H1 (cell line): ENCODE measurements around the gene GOLGA8A. TPM values are rescaled to one million over a fixed set of nuclear protein-coding genes. Genes with fewer than 3 reads are reported as not detected.

Experiments
- CTCF ChIA-PET: fragments of 300-600 bp; sonication (Branson Sonifier 250); formaldehyde crosslinking; loops from one replicate; lab custom pipeline; 2021; ENCODE audit not compliant: partially characterized antibody; lab: Charles Lee
- POLR2A ChIA-PET: fragments of 300-600 bp; sonication (Branson Sonifier 250); formaldehyde crosslinking; loops from one replicate; lab custom pipeline; 2021; ENCODE audit warnings: inconsistent platforms; ENCODE audit not compliant: partially characterized antibody; lab: Charles Lee
- DNase-seq, 2 experiments: peaks; one replicate each; pipeline versions ENCODE4 v3.0.0 to v3.0.0-alpha.2; 2010 to 2022; ENCODE audit warnings: low spot score in 2 of 2, low read depth in 1 of 2, mixed read lengths in 1 of 2
- FAIRE-seq: peaks from 2 replicates; lab custom pipeline; 2011; peaks lifted over from hg19 to GRCh38; lab: Jason Lieb, UNC
- H2AFZ ChIP-seq: 2 replicates; pipeline ENCODE4 v1.8.1; 2012; ENCODE audit warnings: low read length, inconsistent platforms
- H2AK5ac ChIP-seq: 2 replicates; pipeline ENCODE4 v1.6.1; 2013; ENCODE audit warnings: low read depth, low read length
- H2BK120ac ChIP-seq: replicated peaks from 2 replicates; pipeline ENCODE3; 2013; ENCODE audit warnings: low read depth, low read length, inconsistent platforms
- H2BK12ac ChIP-seq: 2 replicates; pipeline ENCODE4 v1.6.1; 2013; ENCODE audit warnings: low read depth, low read length
- H2BK15ac ChIP-seq: 2 replicates; pipeline ENCODE4 v1.6.1; 2013; ENCODE audit warnings: low read length
- H2BK20ac ChIP-seq: 2 replicates; pipeline ENCODE4 v1.6.1; 2013; ENCODE audit warnings: low read length
- H2BK5ac ChIP-seq: 2 replicates; pipeline ENCODE4 v1.6.1; 2013; ENCODE audit warnings: low read depth, low read length
- H3K14ac ChIP-seq: 2 replicates; pipeline ENCODE4 v1.6.1; 2013; ENCODE audit warnings: inconsistent platforms; ENCODE audit not compliant: insufficient read length
- H3K18ac ChIP-seq: 2 replicates; pipeline ENCODE4 v1.6.1; 2013; ENCODE audit warnings: low read length; ENCODE audit errors: extremely low read depth
- H3K23ac ChIP-seq: 2 replicates; pipeline ENCODE4 v1.6.1; 2013; ENCODE audit warnings: inconsistent platforms; ENCODE audit not compliant: insufficient read length
- H3K23me2 ChIP-seq: 2 replicates; pipeline ENCODE4 v1.6.1; 2013; ENCODE audit warnings: low read depth, low read length
- H3K27ac ChIP-seq: 2 replicates; pipeline ENCODE4 v1.6.1; 2011; ENCODE audit warnings: low read depth, low read length, inconsistent platforms
- H3K27me3 ChIP-seq, 4 experiments: replicated peaks in 1 of 4; 1 replicate in 1 of 4; 2 replicates in 3 of 4; pipeline versions ENCODE4 v1.6.1 to v1.8.1; 2011 to 2013; ENCODE audit warnings: low read length in 3 of 4, mild to moderate bottlenecking in 3 of 4, inconsistent platforms in 2 of 4, mixed read lengths in 2 of 4, moderate library complexity in 1 of 4; ENCODE audit not compliant: control insufficient read depth in 3 of 4, insufficient read depth in 3 of 4; ENCODE audit errors: extremely low read depth in 1 of 4
- H3K36me3 ChIP-seq, 4 experiments: 2 replicates each; pipeline versions ENCODE4 v1.6.1 to v1.8.1; 2011 to 2013; ENCODE audit warnings: mild to moderate bottlenecking in 4 of 4, low read length in 3 of 4, moderate library complexity in 2 of 4, control low read depth in 1 of 4, inconsistent platforms in 1 of 4; ENCODE audit not compliant: insufficient read depth in 4 of 4, control insufficient read depth in 2 of 4
- H3K4ac ChIP-seq: replicated peaks from 2 replicates; pipeline ENCODE3; 2013; ENCODE audit warnings: low read length, low read depth, mixed read lengths, inconsistent platforms; ENCODE audit not compliant: insufficient read length
- H3K4me1 ChIP-seq, 4 experiments: replicated peaks in 1 of 4; 1 replicate in 1 of 4; 2 replicates in 3 of 4; pipeline versions ENCODE4 v1.6.1 to v1.8.1; 2011 to 2013; ENCODE audit warnings: low read length in 3 of 4, inconsistent platforms in 2 of 4, mixed read lengths in 1 of 4; ENCODE audit not compliant: insufficient read depth in 4 of 4, control insufficient read depth in 3 of 4
- H3K4me2 ChIP-seq, 2 experiments: 2 replicates each; pipeline versions ENCODE4 v1.6.1 to v1.8.1; 2011 to 2013; ENCODE audit warnings: low read depth in 2 of 2, low read length in 2 of 2, control low read depth in 1 of 2, inconsistent platforms in 1 of 2, mild to moderate bottlenecking in 1 of 2; ENCODE audit not compliant: insufficient read depth in 1 of 2
- H3K4me3 ChIP-seq, 4 experiments: fragments of 200-600, 300-600 bp in 1 of 4; sonication (generic), shearing (Covaris generic), sonication (Bioruptor Twin) in 1 of 4; 2 replicates each; pipeline versions ENCODE4 v1.5.1 to v1.8.1; 2011 to 2016; ENCODE audit warnings: low read length in 4 of 4, low read depth in 3 of 4, control low read depth in 2 of 4, inconsistent platforms in 2 of 4, mild to moderate bottlenecking in 2 of 4, mixed read lengths in 1 of 4, moderate library complexity in 1 of 4; ENCODE audit not compliant: insufficient read depth in 2 of 4; ENCODE audit errors: extremely low read depth in 1 of 4
- H3K56ac ChIP-seq: replicated peaks from 2 replicates; pipeline ENCODE3; 2013; ENCODE audit warnings: low read depth, mild to moderate bottlenecking, mixed read lengths, low read length, inconsistent platforms; ENCODE audit not compliant: insufficient read length
- H3K79me1 ChIP-seq: 2 replicates; pipeline ENCODE4 v1.6.1; 2013; ENCODE audit warnings: low read depth, low read length, control low read depth
- H3K79me2 ChIP-seq, 2 experiments: 2 replicates each; pipeline versions ENCODE4 v1.6.1 to v1.8.1; 2012 to 2013; ENCODE audit warnings: low read length in 2 of 2, mild to moderate bottlenecking in 2 of 2, inconsistent platforms in 1 of 2; ENCODE audit not compliant: insufficient read depth in 2 of 2, control insufficient read depth in 1 of 2
- H3K9ac ChIP-seq, 4 experiments: replicated peaks in 1 of 4; 1 replicate in 1 of 4; 2 replicates in 3 of 4; pipeline versions ENCODE4 v1.6.1 to v1.8.1; 2011 to 2013; ENCODE audit warnings: low read depth in 3 of 4, low read length in 3 of 4, control low read depth in 2 of 4, mild to moderate bottlenecking in 2 of 4, moderate library complexity in 2 of 4, inconsistent platforms in 1 of 4; ENCODE audit errors: extremely low read depth in 1 of 4
- H3K9me3 ChIP-seq, 2 experiments: 2 replicates each; pipeline versions ENCODE4 v1.6.1 to v1.8.1; 2012 to 2013; ENCODE audit warnings: mild to moderate bottlenecking in 2 of 2, moderate library complexity in 2 of 2, control low read depth in 1 of 2, inconsistent platforms in 1 of 2, low read depth in 1 of 2, low read length in 1 of 2, mixed read lengths in 1 of 2; ENCODE audit not compliant: insufficient read depth in 2 of 2
- H4K20me1 ChIP-seq, 2 experiments: replicated peaks in 1 of 2; 2 replicates each; pipeline versions ENCODE3 to v1.8.1; 2011 to 2013; ENCODE audit warnings: inconsistent platforms in 2 of 2, low read length in 2 of 2, mild to moderate bottlenecking in 1 of 2; ENCODE audit not compliant: insufficient read depth in 2 of 2, control insufficient read depth in 1 of 2
- H4K5ac ChIP-seq: 2 replicates; pipeline ENCODE4 v1.6.1; 2013; ENCODE audit warnings: low read length, low read depth, mixed read lengths, inconsistent platforms; ENCODE audit not compliant: insufficient read length
- H4K8ac ChIP-seq: 2 replicates; pipeline ENCODE4 v1.8.0; 2013; ENCODE audit warnings: mild to moderate bottlenecking, moderate library complexity, low read length, inconsistent platforms; ENCODE audit not compliant: insufficient read depth; ENCODE audit errors: extremely low read depth
- H4K91ac ChIP-seq: replicated peaks from 2 replicates; pipeline ENCODE3; 2013; ENCODE audit warnings: low read length, mixed read lengths, inconsistent platforms; ENCODE audit not compliant: insufficient read length
- ASH2L ChIP-seq: fragments of 200-600, 300-600 bp; sonication (generic); IDR thresholded peaks from one replicate; pipeline ENCODE4 v1.7.1; 2017; ENCODE audit warnings: low read length
- BCL11A ChIP-seq, 2 experiments: IDR thresholded peaks; one replicate each; pipeline ENCODE4 v1.6.1; 2011; ENCODE audit warnings: low read depth in 2 of 2, low read length in 2 of 2, mild to moderate bottlenecking in 2 of 2
- CBX8 ChIP-seq: fragments of 300-800, 300-1000 bp; sonication (generic); IDR thresholded peaks from 2 replicates; pipeline ENCODE4 v1.7.1; 2016; ENCODE audit warnings: low read depth, low read length, borderline replicate concordance
- KDM4A ChIP-seq: IDR thresholded peaks from one replicate; pipeline ENCODE4 v1.7.1; 2012; ENCODE audit warnings: low read depth, mild to moderate bottlenecking, moderate library complexity, low read length, inconsistent platforms; ENCODE audit not compliant: severe bottlenecking
- SRF ChIP-seq: IDR thresholded peaks from 2 replicates; pipeline ENCODE4 v1.6.1; 2011; ENCODE audit warnings: mild to moderate bottlenecking, low read depth, low read length, moderate library complexity
- SUZ12 ChIP-seq: fragments of 200-600 bp; sonication (generic); IDR thresholded peaks from 2 replicates; pipeline ENCODE4 v1.6.1; 2012; ENCODE audit warnings: mild to moderate bottlenecking, inconsistent platforms, low read length, moderate library complexity, mixed read lengths
- WGBS, 2 experiments: shearing (Covaris generic) in 1 of 2; methylation state at CpG; one replicate each; pipeline versions ENCODE4 v1.1.6 to v1.1.7; 2013 to 2015; ENCODE audit warnings: low lambda C conversion rate in 2 of 2, mixed read lengths in 2 of 2, inconsistent platforms in 1 of 2, low coverage in 1 of 2, missing lambda C conversion rate in 1 of 2; ENCODE audit not compliant: insufficient replicate concordance in 2 of 2, insufficient coverage in 1 of 2, insufficient read length in 1 of 2; ENCODE audit errors: extremely low coverage in 1 of 2, missing lambda C conversion rate in 1 of 2; 5-methylcytosine and 5-hydroxymethylcytosine counted together
- polyA plus RNA-seq, 7 experiments: library from polyadenylated mRNA; depleted of rRNA in 3 of 7; stranded (reverse) in 5 of 7; unstranded in 2 of 7; fragments of >200 nt in 5 of 7; fragments of 200-250 nt in 2 of 7; gene quantifications; 1 replicate in 5 of 7; 2 replicates in 1 of 7; 4 replicates in 1 of 7; pipeline versions ENCODE4 v1.2.1 to v1.2.3, GENCODE V29; 2011 to 2013; ENCODE audit warnings: missing spikeins in 2 of 7, mixed read lengths in 2 of 7
- total RNA-seq: library from RNA; stranded (reverse); fragmentation: NEBNext Ultra II Directional; extraction: Animal tissue kit (Norgen Biotek cat#: 25700); gene quantifications from 2 replicates; pipeline ENCODE4 v1.2.1, GENCODE V29; 2021
- TF ChIP-seq, protein P1 (sequence below): IDR thresholded peaks from 2 replicates; pipeline ENCODE4 v1.6.1; 2012; ENCODE audit warnings: low read length, inconsistent platforms

The GOLGA8A gene
- total and polyA plus RNA-seq, 2 of the 8 experiments (the other 6 are each of a cell fraction or from before 2014, with no cell fraction given), result 5.5 to 20.0 TPM

- H3K14ac ChIP-seq, result no peak overlapping the region
- H3K56ac ChIP-seq, result no peak overlapping the region
- no peak overlapping the region for H3K27ac ChIP-seq
- FAIRE-seq, result no peak
- H2BK5ac ChIP-seq, result no peak overlapping the region
- no peak overlapping the region for H2AK5ac ChIP-seq
- H3K18ac ChIP-seq, result no peak overlapping the region
- H2BK20ac ChIP-seq, result no peak overlapping the region
- H3K23me2 ChIP-seq, result peaks cover 2% of the 10 kb centered on the region; the same call in 1 of the 2 replicates
- H2BK12ac ChIP-seq, result no peak overlapping the region
- H2BK15ac ChIP-seq, result no peak overlapping the region
- peak in 1 of 2 experiments; percentile 76 for DNase-seq
- H4K91ac ChIP-seq, result no peak overlapping the region
- H3K79me2 ChIP-seq, result no peaks in the 10 kb centered on the region
- peaks cover 0 to 5% of the 10 kb centered on the region in 2 experiments; a peak in 2 of 4 replicates for H3K9me3 ChIP-seq
- H2AFZ ChIP-seq, result no peak overlapping the region
- H3K4me2 ChIP-seq, result peak overlapping the region; percentile 66 to 70
- H3K4me1 ChIP-seq, result no peaks in the 10 kb centered on the region; a peak in 1 of 7 replicates
- no peak overlapping the region for H2BK120ac ChIP-seq
- ChIA-PET POLR2A (no interaction called here), CTCF (no interaction called here)
- H3K27me3 ChIP-seq, result peaks cover 10 to 33% (median 25%) of the 10 kb centered on the region in 4 experiments
- no peak overlapping the region for H4K5ac ChIP-seq
- H3K23ac ChIP-seq, result no peak overlapping the region
- no peak overlapping the region for H3K9ac ChIP-seq
- H4K20me1 ChIP-seq, result no peaks in the 10 kb centered on the region
- WGBS, 2 experiments, result 16% methylated on average over 22 of the region's 31 CpGs; no CpG with 5 or more reads in 1 of the 2 experiments
- peak overlapping the region; percentile 37 to 64 (median 40) for H3K4me3 ChIP-seq
- no peaks in the 10 kb centered on the region; a peak in 1 of 8 replicates for H3K36me3 ChIP-seq
- H3K79me1 ChIP-seq, result no peaks in the 10 kb centered on the region
- TF ChIP-seq BCL11A (IDR thresholded peaks at IDR 0.05; ENCODE audit: low read depth in 2 of 2, low read length in 2 of 2), result no peak
- TF ChIP-seq, protein P1, sequence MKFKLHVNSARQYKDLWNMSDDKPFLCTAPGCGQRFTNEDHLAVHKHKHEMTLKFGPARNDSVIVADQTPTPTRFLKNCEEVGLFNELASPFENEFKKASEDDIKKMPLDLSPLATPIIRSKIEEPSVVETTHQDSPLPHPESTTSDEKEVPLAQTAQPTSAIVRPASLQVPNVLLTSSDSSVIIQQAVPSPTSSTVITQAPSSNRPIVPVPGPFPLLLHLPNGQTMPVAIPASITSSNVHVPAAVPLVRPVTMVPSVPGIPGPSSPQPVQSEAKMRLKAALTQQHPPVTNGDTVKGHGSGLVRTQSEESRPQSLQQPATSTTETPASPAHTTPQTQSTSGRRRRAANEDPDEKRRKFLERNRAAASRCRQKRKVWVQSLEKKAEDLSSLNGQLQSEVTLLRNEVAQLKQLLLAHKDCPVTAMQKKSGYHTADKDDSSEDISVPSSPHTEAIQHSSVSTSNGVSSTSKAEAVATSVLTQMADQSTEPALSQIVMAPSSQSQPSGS, result no peak
- TF ChIP-seq CBX8, result no peak
- peak; percentile 60 for TF ChIP-seq SUZ12
- TF ChIP-seq KDM4A, result peak; percentile 59
- TF ChIP-seq SRF, result no peak
- peak; percentile 16 for TF ChIP-seq ASH2L
- no peak overlapping the region for H3K4ac ChIP-seq
- peak overlapping the region; percentile 63; the same call in 1 of the 2 replicates for H4K8ac ChIP-seq
Observed at GRCh38 chr15:34436126-34436955, 1.3 kb downstream of the GOLGA8A start.
